ENCODE data around the gene NRXN2. TPM values are rescaled to one million over a fixed set of nuclear protein-coding genes. Genes with fewer than 3 reads are reported as not detected.

The NRXN2 gene
- total and polyA plus RNA-seq, 10 of the 15 experiments (the other 5 are each of a cell fraction or from before 2014, with no cell fraction given) = 0.03 to 1.4 (median 0.23) TPM

- peaks cover 7% of the 10 kb centered on the region for H3K4me1 ChIP-seq (ENCODE audit: control insufficient read depth, insufficient read depth, low read length)
- H3K79me2 ChIP-seq (ENCODE audit: control insufficient read depth, insufficient read depth, low read length) = no peaks in the 10 kb centered on the region
- RAD21 ChIA-PET (ENCODE audit: unreplicated experiment) = interaction anchor here (0.5 to 2.6 kb wide), 7 partner anchors 13 to 618 kb away, joined by 3 to 12 read pairs (median 3); no protein-coding TSS in a partner anchor
- POLR2A ChIA-PET = interaction anchor here (1.0 kb wide), 1 partner anchor 13 kb away, joined by 3 read pairs; no protein-coding TSS in a partner anchor
- H3K4me3 ChIP-seq = no peak overlapping the region
- DNase-seq (ENCODE audit: low read depth, low spot score) (no peak), ATAC-seq (peak; percentile 37), FAIRE-seq (no peak)
- H2AFZ ChIP-seq (ENCODE audit: control insufficient read depth, low read depth, low read length) = no peak overlapping the region
- peaks cover 3 to 7% of the 10 kb centered on the region in 2 experiments; a peak in 3 of 4 replicates for H3K27me3 ChIP-seq (replicated peaks in 1 of 2; ENCODE audit: control insufficient read depth in 2 of 2, insufficient read depth in 2 of 2, low read length in 1 of 2)
- intact Hi-C loops (cut with micrococcal nuclease; ENCODE audit: unreplicated experiment) = no loop called here
- in situ Hi-C loops (cut with MboI) = no loop called here
- no peaks in the 10 kb centered on the region for H4K20me1 ChIP-seq (ENCODE audit: control insufficient read depth, insufficient read depth)
- TF ChIP-seq ZNF24 (IDR thresholded peaks at IDR 0.05) (no peak), RAD51 (IDR thresholded peaks at IDR 0.05) (no peak), CREB1 (IDR thresholded peaks at IDR 0.05; ENCODE audit: low read depth) (no peak), MEF2A (IDR thresholded peaks at IDR 0.05; ENCODE audit: insufficient read depth, low read depth, low read length) (no peak), TCF12 (IDR thresholded peaks at IDR 0.05; ENCODE audit: low read depth, low read length) (no peak), TCF3 (IDR thresholded peaks at IDR 0.05; ENCODE audit: borderline replicate concordance, insufficient read depth, low read depth, low read length) (no peak), STAT3 (IDR thresholded peaks at IDR 0.05; ENCODE audit: low read depth, low read length) (no peak), ZBTB11 (CRISPR knock-in tag; IDR thresholded peaks at IDR 0.05) (no peak), PRDM15 (CRISPR knock-in tag; IDR thresholded peaks at IDR 0.05) (no peak), SP1 (IDR thresholded peaks at IDR 0.05; ENCODE audit: low read depth, low read length) (no peak), WRNIP1 (IDR thresholded peaks at IDR 0.05; ENCODE audit: borderline replicate concordance, low read depth, low read length) (no peak), EED (IDR thresholded peaks at IDR 0.05; ENCODE audit: low read depth) (no peak)
- no TSS peak for BruUV-seq (replicated peaks)
- H3K27ac ChIP-seq (ENCODE audit: control insufficient read depth, insufficient read depth) = no peak overlapping the region
- SMC1A ChIA-PET (ENCODE audit: uncharacterized antibody, unreplicated experiment) = interaction anchor here (1.5 to 1.7 kb wide), 2 partner anchors 22 to 28 kb away, joined by 3 to 4 read pairs; no protein-coding TSS in a partner anchor
- 10% methylated on average over 20 of the region's 21 CpGs for WGBS (ENCODE audit: insufficient coverage, insufficient replicate concordance, low lambda C conversion rate, missing lambda C conversion rate)
- H3K9me3 ChIP-seq (replicated peaks; ENCODE audit: control insufficient read depth, insufficient read depth, low read length) = no peaks in the 10 kb centered on the region
- H3K36me3 ChIP-seq (ENCODE audit: control insufficient read depth in 2 of 2, insufficient read depth in 2 of 2, low read length in 1 of 2) = no peaks in the 10 kb centered on the region; a peak in 1 of 4 replicates
- CTCF ChIA-PET = interaction anchor here (1.9 to 6.7 kb wide), 2 partner anchors 18 to 28 kb away, joined by 7 to 58 read pairs; no protein-coding TSS in a partner anchor
- H3K4me2 ChIP-seq (ENCODE audit: control insufficient read depth, insufficient read depth) = no peak overlapping the region
- H3K9ac ChIP-seq (ENCODE audit: control insufficient read depth, insufficient read depth, low read length) = no peak overlapping the region
These were observed 6.3 kb downstream of the NRXN2 start for GRCh38 chr11:64716473-64717267.
